ENCODE results near the gene FAM162B. TPM values are rescaled to one million over a fixed set of nuclear protein-coding genes. Genes with fewer than 3 reads are reported as not detected.

FAM162B gene
- total RNA-seq, 1 experiment from 2014 or later, result 2.1 TPM

- Mint-ChIP-seq H3K4me1 (peaks cover 5 to 12% of the 10 kb centered on the region in 2 experiments), H3K27me3 (ENCODE audit: low read depth) (no peaks in the 10 kb centered on the region), H3K9me3 (no peaks in the 10 kb centered on the region), H3K4me3 (no peak overlapping the region), H3K27ac (no peak overlapping the region), H3K36me3 (ENCODE audit: insufficient read depth in 1 of 3, low read depth in 3 of 3) (no peaks in the 10 kb centered on the region)
- Histone ChIP-seq H2BK15ac (ENCODE audit: low read depth, low read length) (no peak overlapping the region), H3K79me1 (ENCODE audit: insufficient read depth, low read depth, low read length, poor library complexity, severe bottlenecking) (no peaks in the 10 kb centered on the region), H3K27ac (ENCODE audit: insufficient read length, low read depth, low read length) (no peak overlapping the region), H3K18ac (ENCODE audit: insufficient read length, low read depth, low read length) (no peak overlapping the region), H2BK12ac (ENCODE audit: insufficient read length, low read depth, low read length) (no peak overlapping the region), H3K27me3 (ENCODE audit: insufficient read depth, low read length) (no peaks in the 10 kb centered on the region), H3T11ph (ENCODE audit: low read length) (no peak overlapping the region), H3K79me2 (ENCODE audit: insufficient read depth, low read length) (no peaks in the 10 kb centered on the region), H2AK5ac (ENCODE audit: insufficient read length, low read length) (no peak overlapping the region), H3K4ac (ENCODE audit: low read depth, low read length) (no peak overlapping the region), H3K14ac (ENCODE audit: insufficient read depth, low read length) (no peak overlapping the region), H2AFZ (ENCODE audit: low read length) (no peak overlapping the region), H3K9me3 (ENCODE audit: control insufficient read depth, low read depth, low read length) (no peaks in the 10 kb centered on the region), H3K23ac (ENCODE audit: insufficient read length, low read depth, low read length) (no peak overlapping the region), H3K23me2 (ENCODE audit: insufficient read length, low read depth, low read length, poor library complexity, severe bottlenecking) (no peaks in the 10 kb centered on the region), H2BK5ac (ENCODE audit: insufficient read length, low read length) (no peak overlapping the region), H4K20me1 (ENCODE audit: control insufficient read depth, insufficient read depth, insufficient read length) (no peaks in the 10 kb centered on the region), H3K56ac (ENCODE audit: insufficient read length, low read depth, low read length) (no peak overlapping the region), H2BK120ac (ENCODE audit: low read depth, low read length, poor library complexity, severe bottlenecking) (no peak overlapping the region), H4K91ac (ENCODE audit: insufficient read length, low read depth, low read length) (no peak overlapping the region), H4K5ac (ENCODE audit: insufficient read length, low read depth, low read length) (no peak overlapping the region), H3K9ac (ENCODE audit: extremely low read depth, insufficient read length, low read length) (no peak overlapping the region), H2BK20ac (ENCODE audit: low read depth, low read length, poor library complexity, severe bottlenecking) (no peak overlapping the region), H3K4me2 (ENCODE audit: insufficient read depth, insufficient read length, low read length) (no peak overlapping the region), H4K8ac (replicated peaks; ENCODE audit: insufficient read length, low read depth, low read length) (no peak overlapping the region), H3K4me1 (ENCODE audit: insufficient read depth, low read length) (peaks cover 2% of the 10 kb centered on the region; the same call in 1 of the 2 replicates)
- no peak for TF ChIP-seq CTCF (conservative IDR thresholded peaks at IDR 0.05)
- DNase-seq, result no peak
Observed at GRCh38 chr6:116799945-116800344, 34.4 kb upstream of the FAM162B start.
